GM23338 (cell line): ENCODE data around the gene USP20.

Experiments used
- CREB1 ChIP-seq: fragments of 250-450 bp; sonication (Bioruptor Pico); IDR thresholded peaks from 2 replicates; pipeline ENCODE4 v1.5.0; 2020; ENCODE audit warnings: low read depth, mild to moderate bottlenecking, moderate library complexity
- EZH2 ChIP-seq: fragments of 200-600 bp; sonication (generic); IDR thresholded peaks from one replicate; pipeline ENCODE4 v1.8.0; 2017; ENCODE audit warnings: antibody characterized with exemption, mild to moderate bottlenecking, low read depth; ENCODE audit not compliant: unreplicated experiment
- EZH2phosphoT487 ChIP-seq: fragments of 200-600 bp; sonication (generic); IDR thresholded peaks from one replicate; pipeline ENCODE4 v1.8.1; 2018; ENCODE audit warnings: antibody characterized with exemption; ENCODE audit not compliant: unreplicated experiment
- JUNB ChIP-seq: IDR thresholded peaks from one replicate; pipeline ENCODE4 v1.6.1; 2016; ENCODE audit warnings: antibody characterized with exemption; ENCODE audit not compliant: unreplicated experiment
- NANOG ChIP-seq: IDR thresholded peaks from 2 replicates; pipeline ENCODE4 v1.6.1; 2016; ENCODE audit warnings: antibody characterized with exemption, borderline replicate concordance
- POLR2AphosphoS5 ChIP-seq: IDR thresholded peaks from 2 replicates; pipeline ENCODE4 v1.6.1; 2016; ENCODE audit warnings: antibody characterized with exemption, low read depth
- STAT1 ChIP-seq: IDR thresholded peaks from one replicate; pipeline ENCODE4 v1.6.1; 2016; ENCODE audit warnings: antibody characterized with exemption; ENCODE audit not compliant: unreplicated experiment
- ZNF331 ChIP-seq: fragments of 250-450 bp; sonication (Bioruptor Pico); IDR thresholded peaks from 2 replicates; pipeline ENCODE4 v1.5.0; 2020; ENCODE audit warnings: low read depth, mild to moderate bottlenecking, moderate library complexity
- TF ChIP-seq, protein P1 (sequence below), 2 experiments: fragments of 200-600 bp in 1 of 2; sonication (generic) in 1 of 2; conservative IDR thresholded peaks; 2 replicates each; pipeline versions ENCODE4 v1.5.1 to v1.6.1; 2016 to 2017; ENCODE audit warnings: antibody characterized with exemption in 2 of 2, low read depth in 2 of 2, mild to moderate bottlenecking in 2 of 2, moderate library complexity in 1 of 2
- TF ChIP-seq, protein P2 (sequence below): IDR thresholded peaks from one replicate; pipeline ENCODE4 v1.6.1; 2018; ENCODE audit warnings: antibody characterized with exemption; ENCODE audit not compliant: unreplicated experiment

DNA sequence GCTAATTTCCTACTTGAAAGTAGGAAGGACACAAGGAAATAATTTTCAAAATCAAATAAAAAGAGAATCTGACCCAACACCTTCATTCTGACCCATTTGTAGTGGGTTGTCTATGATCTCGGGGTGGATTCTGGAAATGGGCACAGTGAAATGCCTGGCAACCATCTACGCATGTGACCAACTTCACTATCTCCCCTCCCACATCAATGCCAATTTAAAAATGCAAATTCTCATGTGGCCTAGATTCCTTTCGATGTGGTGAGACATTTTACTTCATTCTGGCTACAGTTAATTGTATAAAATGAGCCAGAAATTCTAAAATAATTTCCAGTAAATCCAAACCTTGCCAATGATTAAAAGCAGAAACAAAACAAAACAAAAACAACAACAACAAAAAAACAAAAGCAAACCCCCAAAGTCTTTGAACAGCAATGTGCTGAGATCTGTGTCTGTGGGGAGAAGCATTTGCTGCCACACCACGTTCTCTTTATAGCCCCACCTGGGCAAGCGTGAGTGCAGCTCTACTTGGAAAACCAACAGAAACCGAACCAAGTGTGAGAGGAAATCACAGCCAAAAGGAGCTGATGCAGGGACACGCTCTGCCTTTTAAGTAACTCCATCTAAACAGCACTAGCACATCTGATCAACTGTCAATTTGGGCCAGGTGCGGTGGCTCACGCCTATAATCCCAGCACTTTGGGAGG, 59.0 kb downstream of the USP20 start:
- TF ChIP-seq CREB1 (CRISPR knock-in tag): no peak
- TF ChIP-seq EZH2: no peak
- no peak for TF ChIP-seq JUNB
- TF ChIP-seq POLR2AphosphoS5: no peak
- TF ChIP-seq, protein P1, sequence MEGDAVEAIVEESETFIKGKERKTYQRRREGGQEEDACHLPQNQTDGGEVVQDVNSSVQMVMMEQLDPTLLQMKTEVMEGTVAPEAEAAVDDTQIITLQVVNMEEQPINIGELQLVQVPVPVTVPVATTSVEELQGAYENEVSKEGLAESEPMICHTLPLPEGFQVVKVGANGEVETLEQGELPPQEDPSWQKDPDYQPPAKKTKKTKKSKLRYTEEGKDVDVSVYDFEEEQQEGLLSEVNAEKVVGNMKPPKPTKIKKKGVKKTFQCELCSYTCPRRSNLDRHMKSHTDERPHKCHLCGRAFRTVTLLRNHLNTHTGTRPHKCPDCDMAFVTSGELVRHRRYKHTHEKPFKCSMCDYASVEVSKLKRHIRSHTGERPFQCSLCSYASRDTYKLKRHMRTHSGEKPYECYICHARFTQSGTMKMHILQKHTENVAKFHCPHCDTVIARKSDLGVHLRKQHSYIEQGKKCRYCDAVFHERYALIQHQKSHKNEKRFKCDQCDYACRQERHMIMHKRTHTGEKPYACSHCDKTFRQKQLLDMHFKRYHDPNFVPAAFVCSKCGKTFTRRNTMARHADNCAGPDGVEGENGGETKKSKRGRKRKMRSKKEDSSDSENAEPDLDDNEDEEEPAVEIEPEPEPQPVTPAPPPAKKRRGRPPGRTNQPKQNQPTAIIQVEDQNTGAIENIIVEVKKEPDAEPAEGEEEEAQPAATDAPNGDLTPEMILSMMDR (conservative IDR thresholded peaks at IDR 0.05; ENCODE audit: low read depth in 2 of 2): no peak
- no peak for TF ChIP-seq NANOG
- no peak for TF ChIP-seq EZH2phosphoT487
- no peak for TF ChIP-seq ZNF331 (CRISPR knock-in tag)
- TF ChIP-seq, protein P2, sequence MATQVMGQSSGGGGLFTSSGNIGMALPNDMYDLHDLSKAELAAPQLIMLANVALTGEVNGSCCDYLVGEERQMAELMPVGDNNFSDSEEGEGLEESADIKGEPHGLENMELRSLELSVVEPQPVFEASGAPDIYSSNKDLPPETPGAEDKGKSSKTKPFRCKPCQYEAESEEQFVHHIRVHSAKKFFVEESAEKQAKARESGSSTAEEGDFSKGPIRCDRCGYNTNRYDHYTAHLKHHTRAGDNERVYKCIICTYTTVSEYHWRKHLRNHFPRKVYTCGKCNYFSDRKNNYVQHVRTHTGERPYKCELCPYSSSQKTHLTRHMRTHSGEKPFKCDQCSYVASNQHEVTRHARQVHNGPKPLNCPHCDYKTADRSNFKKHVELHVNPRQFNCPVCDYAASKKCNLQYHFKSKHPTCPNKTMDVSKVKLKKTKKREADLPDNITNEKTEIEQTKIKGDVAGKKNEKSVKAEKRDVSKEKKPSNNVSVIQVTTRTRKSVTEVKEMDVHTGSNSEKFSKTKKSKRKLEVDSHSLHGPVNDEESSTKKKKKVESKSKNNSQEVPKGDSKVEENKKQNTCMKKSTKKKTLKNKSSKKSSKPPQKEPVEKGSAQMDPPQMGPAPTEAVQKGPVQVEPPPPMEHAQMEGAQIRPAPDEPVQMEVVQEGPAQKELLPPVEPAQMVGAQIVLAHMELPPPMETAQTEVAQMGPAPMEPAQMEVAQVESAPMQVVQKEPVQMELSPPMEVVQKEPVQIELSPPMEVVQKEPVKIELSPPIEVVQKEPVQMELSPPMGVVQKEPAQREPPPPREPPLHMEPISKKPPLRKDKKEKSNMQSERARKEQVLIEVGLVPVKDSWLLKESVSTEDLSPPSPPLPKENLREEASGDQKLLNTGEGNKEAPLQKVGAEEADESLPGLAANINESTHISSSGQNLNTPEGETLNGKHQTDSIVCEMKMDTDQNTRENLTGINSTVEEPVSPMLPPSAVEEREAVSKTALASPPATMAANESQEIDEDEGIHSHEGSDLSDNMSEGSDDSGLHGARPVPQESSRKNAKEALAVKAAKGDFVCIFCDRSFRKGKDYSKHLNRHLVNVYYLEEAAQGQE: no peak
- TF ChIP-seq STAT1: no peak
